Measurements from ENCODE around the gene PCNX3.
A peak's percentile ranks its signal among the peaks of the same experiment; 100 is the strongest.
"Not testable (repeated sequence)": the region's sequence is repeated elsewhere in the genome, so short reads cannot be mapped to it uniquely, and the experiment has no call there.

Gene PCNX3

GRCh38 chr11:65654375-65655349 lies 39.1 kb downstream of the PCNX3 start:
- no peak for DNase-seq (ENCODE audit: low spot score)

GRCh38 chr11:65655570-65656332 lies 40.2 kb downstream of the PCNX3 start:
- no peak for DNase-seq (ENCODE audit: low spot score)

GRCh38 chr11:65657426-65657825 lies 41.9 kb downstream of the PCNX3 start:
- no peak for DNase-seq (ENCODE audit: low spot score)

- no peak for DNase-seq (ENCODE audit: low spot score)
Observed at GRCh38 chr11:65658174-65659021, 42.8 kb downstream of the PCNX3 start.

GRCh38 chr11:65660038-65660437 lies 44.5 kb downstream of the PCNX3 start:
- no peak for DNase-seq (ENCODE audit: low spot score)

GRCh38 chr11:65660908-65661307 lies 45.3 kb downstream of the PCNX3 start:
- not testable (repeated sequence) for DNase-seq (ENCODE audit: low spot score)

GRCh38 chr11:65661599-65662246 lies 46.1 kb downstream of the PCNX3 start:
- DNase-seq (ENCODE audit: low spot score) = no peak

GRCh38 chr11:65662247-65662798 lies 46.7 kb downstream of the PCNX3 start:
- DNase-seq (ENCODE audit: low spot score) = no peak

GRCh38 chr11:65662799-65663638 lies 47.4 kb downstream of the PCNX3 start, which contains the start of gene RELA:
TSS of gene RELA (minus strand) at chr11:65662916. CDS start at chr11:65662832, 84 bp downstream.
- peak; percentile 95 for DNase-seq (ENCODE audit: low spot score)

- DNase-seq (ENCODE audit: low spot score) = peak; percentile 49
Observed at GRCh38 chr11:65663639-65664200, 48.1 kb downstream of the PCNX3 start.

- no peak for DNase-seq (ENCODE audit: low spot score)
Observed at GRCh38 chr11:65672180-65672860, 56.7 kb downstream of the PCNX3 start.

GRCh38 chr11:65672982-65673381 lies 57.4 kb downstream of the PCNX3 start:
- DNase-seq (ENCODE audit: low spot score) = no peak

- no peak for DNase-seq (ENCODE audit: low spot score)
Observed at GRCh38 chr11:65680192-65680743, 64.7 kb downstream of the PCNX3 start.

GRCh38 chr11:65683480-65683879 lies 67.9 kb downstream of the PCNX3 start:
- not testable (repeated sequence) for DNase-seq (ENCODE audit: low spot score)

- no peak for DNase-seq (ENCODE audit: low spot score)
Observed at GRCh38 chr11:65685981-65686380, 70.4 kb downstream of the PCNX3 start.
